ENCODE measurements around the gene IL1A.

The IL1A gene

DNA sequence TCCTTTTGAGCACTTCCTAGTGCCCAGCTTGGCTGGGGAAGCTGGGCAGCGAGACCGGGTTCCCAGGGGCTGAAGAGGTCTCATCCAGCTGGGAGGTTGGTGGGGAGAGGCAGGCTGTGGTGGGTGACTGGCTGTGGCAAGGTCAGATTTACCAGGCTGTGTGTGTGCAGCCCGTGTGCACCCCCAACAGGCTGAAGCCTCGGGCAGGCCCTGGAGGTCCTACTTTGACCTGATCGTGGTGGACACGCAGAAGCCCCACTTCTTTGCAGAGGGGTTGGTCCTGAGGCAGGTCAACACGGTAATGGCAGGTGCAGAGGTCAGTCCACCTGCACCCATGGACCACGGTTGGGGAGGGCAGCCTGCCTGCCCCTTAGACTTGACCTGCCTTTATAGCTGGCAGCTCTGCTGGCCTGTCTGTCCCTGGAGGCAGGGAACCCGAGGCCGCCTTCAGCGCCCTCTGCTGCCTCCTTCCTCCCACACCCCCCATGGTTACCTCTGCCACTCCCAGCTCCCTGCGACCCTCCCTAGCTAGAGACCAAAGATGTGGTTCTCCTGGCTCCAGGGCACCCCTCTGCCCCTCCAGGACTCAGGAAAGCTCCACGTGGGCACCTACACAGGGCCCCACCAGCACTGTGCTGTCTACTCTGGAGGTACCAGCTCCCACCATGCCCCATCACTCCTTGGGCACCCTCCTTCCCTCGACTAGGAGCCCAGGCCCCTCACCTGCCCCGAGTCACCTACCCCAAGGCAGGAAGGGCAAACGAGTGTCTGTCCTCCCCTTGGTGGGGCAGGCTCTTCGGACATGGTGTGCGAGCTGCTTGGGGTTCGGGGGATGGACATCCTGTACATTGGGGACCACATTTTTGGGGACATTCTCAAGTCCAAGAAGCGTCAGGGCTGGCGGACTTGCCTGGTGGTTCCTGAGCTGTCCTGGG is 59.4 kb downstream of the IL1A start:
- no peak for DNase-seq

DNA sequence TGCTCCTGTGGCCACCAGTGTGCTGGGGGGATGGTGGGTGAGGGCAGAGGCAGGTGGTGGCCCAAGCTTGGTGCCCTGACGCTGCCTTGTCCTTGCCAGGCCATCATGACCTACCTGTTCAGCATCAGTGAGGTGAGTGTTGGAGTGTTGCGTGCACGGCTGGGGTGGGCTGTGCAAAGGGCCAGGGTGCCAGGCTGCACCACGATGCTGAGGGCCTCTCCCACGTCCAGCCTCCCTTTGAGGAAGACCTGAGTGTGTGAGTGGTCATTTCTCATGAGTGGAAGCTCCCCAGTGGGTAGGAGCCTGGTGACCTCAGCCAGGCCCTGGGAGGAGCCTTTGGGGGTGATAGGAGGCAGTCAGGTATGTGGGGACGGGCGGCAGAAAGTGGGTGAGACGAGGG is 60.3 kb downstream of the IL1A start:
- DNase-seq, result no peak
